MCF 10A (cell line): ENCODE data around the gene PPP2R5C. TPM values are rescaled to one million over a fixed set of nuclear protein-coding genes. Genes with fewer than 3 reads are reported as not detected.

Experiments used
- BruUV-seq: library from RNA; stranded (reverse); fragments of 400-500 nt; replicated peaks from 2 replicates; lab custom pipeline; 2021; lab: Mats Ljungman, UMichigan
- CTCF ChIA-PET: fragments of 300-600 bp; sonication (Branson Sonifier 250); formaldehyde crosslinking; extraction: SDS; loops from one replicate; lab custom pipeline; 2021; ENCODE audit warnings: antibody characterized with exemption, inconsistent platforms; lab: Yijun Ruan, JAX
- POLR2A ChIA-PET: fragments of 300-600, 350-650 bp; sonication (Branson Sonifier 250); formaldehyde crosslinking; extraction: SDS; loops from one replicate; lab custom pipeline; 2020; ENCODE audit warnings: antibody characterized with exemption, inconsistent platforms; lab: Yijun Ruan, JAX
- DNase-seq: peaks from one replicate; pipeline ENCODE4 v3.0.0-alpha.2; 2018; ENCODE audit not compliant: unreplicated experiment
- H3K27ac Mint-ChIP-seq: one replicate; pipeline ENCODE4 v1.8.0; 2022; ENCODE audit warnings: mild to moderate bottlenecking, low read depth, mixed read lengths; ENCODE audit not compliant: unreplicated experiment
- H3K27me3 Mint-ChIP-seq: one replicate; pipeline ENCODE4 v1.8.0; 2022; ENCODE audit warnings: mixed read lengths; ENCODE audit not compliant: insufficient read depth, unreplicated experiment
- H3K36me3 Mint-ChIP-seq: one replicate; pipeline ENCODE4 v1.8.0; 2022; ENCODE audit warnings: mild to moderate bottlenecking, moderate library complexity, mixed read lengths; ENCODE audit not compliant: insufficient read depth, unreplicated experiment
- H3K4me1 Mint-ChIP-seq: one replicate; pipeline ENCODE4 v1.8.0; 2022; ENCODE audit warnings: mixed read lengths; ENCODE audit not compliant: insufficient read depth, unreplicated experiment
- H3K4me3 Mint-ChIP-seq: one replicate; pipeline ENCODE4 v1.8.0; 2022; ENCODE audit warnings: mild to moderate bottlenecking, moderate library complexity, mixed read lengths; ENCODE audit not compliant: unreplicated experiment
- H3K9me3 Mint-ChIP-seq: one replicate; pipeline ENCODE4 v1.8.0; 2022; ENCODE audit warnings: mixed read lengths; ENCODE audit not compliant: unreplicated experiment
- CTCF ChIP-seq: fragments of 200-600 bp; IDR thresholded peaks from one replicate; pipeline ENCODE4 v1.8.0; 2022; ENCODE audit warnings: antibody characterized with exemption, mild to moderate bottlenecking; ENCODE audit not compliant: unreplicated experiment
- intact Hi-C: fragments of 100-400 bp; cut with micrococcal nuclease; formaldehyde crosslinking; loops from 2 replicates; pipeline ENCODE4 v1.14.1; 2022
- total RNA-seq: library from RNA; stranded (reverse); gene quantifications from 2 replicates; pipeline ENCODE4 v1.2.3, GENCODE V29; 2022

PPP2R5C gene
- total RNA-seq, 1 experiment from 2014 or later: 118 TPM

GRCh38 chr14:101900253-101900652 lies 138.7 kb downstream of the PPP2R5C start:
- Mint-ChIP-seq H3K9me3 (no peaks in the 10 kb centered on the region), H3K27ac (no peak overlapping the region), H3K36me3 (peaks cover 82% of the 10 kb centered on the region), H3K4me1 (no peaks in the 10 kb centered on the region), H3K4me3 (no peak overlapping the region), H3K27me3 (no peaks in the 10 kb centered on the region)
- intact Hi-C loops: no loop called here
- TF ChIP-seq CTCF: no peak
- DNase-seq: no peak
- no TSS peak for BruUV-seq
- ChIA-PET POLR2A (interaction anchor here (1.3 kb wide), 1 partner anchor 193 kb away, joined by 3 read pairs; no protein-coding TSS in a partner anchor), CTCF (no interaction called here)

GRCh38 chr14:101903111-101903561 lies 141.6 kb downstream of the PPP2R5C start:
- TF ChIP-seq CTCF: no peak
- POLR2A ChIA-PET: no interaction called here
- BruUV-seq: no TSS peak
- CTCF ChIA-PET: no interaction called here
- Mint-ChIP-seq H3K9me3 (no peaks in the 10 kb centered on the region), H3K4me3 (no peak overlapping the region), H3K27me3 (no peaks in the 10 kb centered on the region), H3K36me3 (peaks cover 72% of the 10 kb centered on the region), H3K27ac (no peak overlapping the region), H3K4me1 (no peaks in the 10 kb centered on the region)
- DNase-seq: no peak
- intact Hi-C loops: no loop called here

DNA sequence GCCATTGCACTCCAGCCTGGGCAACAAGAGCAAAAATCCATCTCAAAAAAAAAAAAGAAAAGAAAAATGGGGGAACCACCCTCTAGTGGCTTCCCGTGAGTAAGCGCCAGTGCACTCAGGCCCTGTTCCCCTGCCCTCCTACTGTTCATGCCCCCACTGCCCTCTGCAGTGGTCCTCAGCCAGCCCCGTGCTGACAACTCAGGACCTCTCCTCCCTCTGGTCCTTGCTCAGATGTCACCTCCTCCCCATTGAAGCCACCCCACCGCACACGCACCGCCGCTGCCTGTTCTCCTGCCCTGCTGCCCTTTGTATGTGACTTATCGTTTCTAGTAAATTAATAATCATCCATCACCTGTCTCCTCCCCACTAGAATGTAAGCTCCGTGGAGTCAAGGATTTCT lies 144.1 kb downstream of the PPP2R5C start:
- no peaks in the 10 kb centered on the region for H3K27me3 Mint-ChIP-seq
- peak overlapping the region; percentile 14 for H3K27ac Mint-ChIP-seq
- POLR2A ChIA-PET: interaction anchor here (0.7 kb wide), 1 partner anchor 88 kb away, joined by 7 read pairs; no protein-coding TSS in a partner anchor
- no peaks in the 10 kb centered on the region for H3K4me1 Mint-ChIP-seq
- no TSS peak for BruUV-seq
- intact Hi-C loops: no loop called here
- H3K36me3 Mint-ChIP-seq: peaks cover 71% of the 10 kb centered on the region
- no peak overlapping the region for H3K4me3 Mint-ChIP-seq
- TF ChIP-seq CTCF: no peak
- no peak for DNase-seq
- CTCF ChIA-PET: no interaction called here
- H3K9me3 Mint-ChIP-seq: no peaks in the 10 kb centered on the region

- Mint-ChIP-seq H3K27me3 (no peaks in the 10 kb centered on the region), H3K4me3 (no peak overlapping the region), H3K27ac (no peak overlapping the region), H3K9me3 (no peaks in the 10 kb centered on the region), H3K36me3 (peaks cover 75% of the 10 kb centered on the region), H3K4me1 (no peaks in the 10 kb centered on the region)
- CTCF ChIA-PET: interaction anchor here (0.6 kb wide), 1 partner anchor 8 kb away, joined by 6 read pairs; no protein-coding TSS in a partner anchor
- POLR2A ChIA-PET: no interaction called here
- no TSS peak for BruUV-seq
- intact Hi-C loops: no loop called here
- DNase-seq: no peak
- no peak for TF ChIP-seq CTCF
Measured at GRCh38 chr14:101906645-101907044, 145.1 kb downstream of the PPP2R5C start.
